Stimulated activated CD8-positive, alpha-beta memory T cell treated with anti-CD3 and anti-CD28 coated beads, Interleukin-12 subunit alpha, Interleukin-12 subunit beta, amount 100 ng/mL, for 24 hours (primary cell): ENCODE results near the gene MRPL40.

Experiments
- DNase-seq: peaks from one replicate; pipeline ENCODE4 v3.0.0-alpha.2; 2020; ENCODE audit errors: extremely low read depth

MRPL40 gene

GRCh38 chr22:19432133-19432851 is at the start of gene MRPL40:
MRPL40 (plus strand) TSS chr22:19432545; CDS start chr22:19432555, 10 bp downstream.
- DNase-seq: peak; percentile 77

GRCh38 chr22:19383292-19383691 is 49.1 kb upstream of the MRPL40 start:
- no peak for DNase-seq

- no peak for DNase-seq
Measured at GRCh38 chr22:19385221-19385906, 47.0 kb upstream of the MRPL40 start.

GRCh38 chr22:19386248-19386647 is 46.1 kb upstream of the MRPL40 start:
- no peak for DNase-seq

- no peak for DNase-seq
Measured at GRCh38 chr22:19387038-19387437, 45.3 kb upstream of the MRPL40 start.

- no peak for DNase-seq
Measured at GRCh38 chr22:19387575-19387974, 44.8 kb upstream of the MRPL40 start.

GRCh38 chr22:19393704-19394103 is 38.6 kb upstream of the MRPL40 start:
- no peak for DNase-seq

GRCh38 chr22:19394274-19395050 is 37.9 kb upstream of the MRPL40 start:
- DNase-seq: no peak

GRCh38 chr22:19395276-19395675 is 37.1 kb upstream of the MRPL40 start:
- no peak for DNase-seq

GRCh38 chr22:19396561-19396933 is 35.8 kb upstream of the MRPL40 start:
- DNase-seq: no peak

GRCh38 chr22:19396934-19397733 is 35.2 kb upstream of the MRPL40 start:
- DNase-seq: no peak

- DNase-seq: no peak
Measured at GRCh38 chr22:19397734-19398104, 34.6 kb upstream of the MRPL40 start.

- DNase-seq: no peak
Measured at GRCh38 chr22:19398206-19398605, 34.1 kb upstream of the MRPL40 start.

- DNase-seq: no peak
Measured at GRCh38 chr22:19398652-19399051, 33.7 kb upstream of the MRPL40 start.

GRCh38 chr22:19400881-19401280 is 31.5 kb upstream of the MRPL40 start:
- no peak for DNase-seq

- no peak for DNase-seq
Measured at GRCh38 chr22:19401483-19401882, 30.9 kb upstream of the MRPL40 start.

GRCh38 chr22:19402642-19403191 is 29.6 kb upstream of the MRPL40 start:
- DNase-seq: no peak

GRCh38 chr22:19404676-19405075 is 27.7 kb upstream of the MRPL40 start:
- no peak for DNase-seq

- DNase-seq: no peak
Measured at GRCh38 chr22:19405133-19405532, 27.2 kb upstream of the MRPL40 start.

- no peak for DNase-seq
Measured at GRCh38 chr22:19405652-19406051, 26.7 kb upstream of the MRPL40 start.

- no peak for DNase-seq
Measured at GRCh38 chr22:19406281-19406811, 26.0 kb upstream of the MRPL40 start.
